Measurements from ENCODE around the gene TBC1D4.
"Not testable (repeated sequence)": the region's sequence is repeated elsewhere in the genome, so short reads cannot be mapped to it uniquely, and the experiment has no call there.

The TBC1D4 gene

DNA sequence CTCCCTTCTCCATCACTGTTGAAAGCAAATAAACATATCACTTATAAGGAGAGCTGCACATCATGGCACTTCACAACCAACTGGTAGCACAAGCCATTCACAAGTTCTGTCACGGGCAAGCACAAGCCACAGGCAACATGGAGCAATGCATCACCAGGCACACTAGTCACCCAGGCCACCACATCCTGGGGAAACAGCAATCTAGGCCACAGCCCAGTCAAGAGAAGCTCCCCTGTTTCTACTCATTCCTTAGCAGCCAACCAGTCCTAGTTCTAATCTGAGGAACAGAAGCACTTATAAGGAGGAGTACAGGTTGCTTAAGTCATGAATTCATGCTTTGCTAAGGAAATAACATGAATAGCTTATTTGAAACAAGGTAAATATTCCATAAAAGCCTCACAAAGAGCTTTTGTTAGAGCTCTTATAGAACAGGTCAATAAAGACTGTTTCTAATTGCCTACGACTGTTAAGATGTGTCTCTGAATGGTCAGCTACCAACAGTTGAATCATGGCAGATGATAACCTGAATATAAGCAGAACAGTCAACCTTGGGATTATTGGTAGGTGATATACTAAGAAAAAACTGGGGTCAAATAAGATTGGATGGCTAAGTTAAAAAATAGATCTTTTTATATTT is 169.0 kb downstream of the TBC1D4 start:
- no peak for FAIRE-seq

DNA sequence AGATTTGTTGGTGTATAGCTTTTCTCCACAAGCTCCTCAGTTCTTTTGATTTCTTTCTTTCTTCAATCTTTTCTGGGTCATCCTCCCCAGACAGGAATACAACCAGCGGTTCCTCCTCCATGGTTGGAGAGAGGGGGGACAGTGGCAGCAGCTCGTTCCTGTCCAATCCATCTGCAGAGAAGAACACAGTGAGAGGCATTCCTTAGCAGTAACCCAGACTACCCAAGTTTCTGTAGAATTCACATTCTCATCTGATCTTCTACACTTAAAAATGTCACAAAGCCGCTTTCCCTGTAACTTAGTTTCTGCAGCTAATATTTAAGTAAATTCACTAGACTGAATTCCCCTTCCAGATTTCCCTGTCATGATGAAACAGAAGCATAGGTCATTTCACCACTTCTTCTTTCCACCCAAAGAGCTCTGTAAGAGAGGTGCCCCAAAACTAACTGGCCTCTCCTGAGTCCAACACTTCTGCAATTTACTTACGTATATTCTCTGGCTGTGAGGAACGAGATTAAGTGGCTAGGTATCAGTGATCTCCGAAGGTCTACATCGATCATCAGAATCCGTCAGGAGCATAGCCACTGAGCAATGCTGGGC is 171.9 kb downstream of the TBC1D4 start:
- no peak for FAIRE-seq

DNA sequence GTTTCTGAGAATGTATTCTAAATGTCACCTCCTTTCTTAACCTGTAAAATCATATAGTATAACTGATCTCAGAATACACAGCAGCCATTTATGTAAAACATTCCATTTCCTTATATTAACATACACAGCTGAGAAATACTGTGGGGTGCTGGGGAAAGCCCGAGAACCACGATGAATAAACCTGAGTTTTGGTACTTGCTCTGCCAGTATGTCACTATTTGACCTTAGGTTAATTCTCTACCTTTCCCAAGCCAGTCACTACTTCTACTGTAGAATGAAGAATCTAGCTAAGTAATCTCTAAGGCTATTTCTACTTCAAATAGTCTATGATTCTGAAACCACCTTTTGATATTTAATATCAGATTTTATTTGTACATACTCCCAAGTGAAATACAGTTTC is 173.7 kb downstream of the TBC1D4 start:
- FAIRE-seq: no peak

DNA sequence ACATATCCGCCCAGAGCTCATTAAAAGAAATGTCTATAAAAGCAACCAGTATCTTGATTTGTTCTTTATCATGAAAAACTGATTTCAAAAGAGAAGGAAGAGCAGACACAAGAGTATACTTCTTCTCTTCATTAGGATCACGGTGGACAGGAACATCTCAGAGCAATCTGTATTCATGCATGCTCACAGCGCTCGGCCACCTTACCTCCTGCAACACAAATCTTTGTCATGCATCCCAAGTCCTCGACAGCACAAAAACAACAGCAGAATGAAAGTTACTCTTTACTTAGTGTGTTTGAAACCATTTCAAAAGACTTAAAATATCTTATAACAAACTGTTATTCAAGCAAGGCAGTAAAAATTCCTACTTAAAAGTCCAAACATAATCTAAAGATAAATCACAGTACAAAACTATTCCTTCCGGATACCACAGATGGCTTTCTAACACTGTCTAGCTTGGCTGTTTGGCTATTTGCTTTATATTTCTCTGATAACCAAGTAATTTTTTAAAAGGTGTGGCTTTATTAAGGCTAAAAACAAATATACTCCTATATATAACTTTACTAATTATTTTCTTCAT is 174.5 kb downstream of the TBC1D4 start:
- FAIRE-seq: no peak

DNA sequence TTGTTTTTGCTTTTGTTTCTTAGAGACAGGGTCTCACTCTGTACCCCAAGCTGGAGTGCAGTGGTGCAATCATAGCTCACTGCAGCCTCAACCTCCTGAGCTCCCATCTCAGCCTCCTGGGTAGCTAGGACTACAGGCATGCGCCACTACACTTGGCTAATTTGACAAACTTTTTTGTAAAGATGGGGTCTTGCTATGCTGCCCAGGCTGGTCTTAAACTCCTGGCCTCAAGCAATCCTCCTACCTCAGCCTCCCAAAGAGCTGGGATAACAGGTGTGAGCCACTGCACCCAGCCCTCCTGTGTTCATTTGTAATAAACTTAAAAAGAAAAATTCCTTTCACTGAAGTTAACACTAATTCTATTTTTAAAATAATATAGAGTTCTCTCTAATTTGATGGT is 175.0 kb downstream of the TBC1D4 start:
- FAIRE-seq: not testable (repeated sequence)

DNA sequence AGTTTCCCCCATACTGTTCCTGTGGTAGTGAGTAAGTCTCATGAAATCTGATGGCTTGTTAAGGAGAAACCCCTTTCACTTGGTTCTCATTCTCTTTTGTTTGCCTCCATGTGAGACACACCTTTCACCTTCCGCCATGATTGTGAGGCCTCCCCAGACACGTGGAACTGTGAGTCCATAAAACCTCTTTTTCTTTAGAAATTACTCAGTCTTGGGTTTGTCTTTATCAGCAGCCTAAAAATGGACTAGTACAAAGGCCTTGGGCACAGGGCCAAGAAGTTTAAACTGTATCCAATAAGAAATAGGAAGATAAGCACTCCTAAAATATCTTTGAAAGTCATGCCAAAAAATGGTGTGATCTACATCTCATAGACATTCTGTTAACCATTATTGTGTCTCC is 176.9 kb downstream of the TBC1D4 start:
- no peak for FAIRE-seq

DNA sequence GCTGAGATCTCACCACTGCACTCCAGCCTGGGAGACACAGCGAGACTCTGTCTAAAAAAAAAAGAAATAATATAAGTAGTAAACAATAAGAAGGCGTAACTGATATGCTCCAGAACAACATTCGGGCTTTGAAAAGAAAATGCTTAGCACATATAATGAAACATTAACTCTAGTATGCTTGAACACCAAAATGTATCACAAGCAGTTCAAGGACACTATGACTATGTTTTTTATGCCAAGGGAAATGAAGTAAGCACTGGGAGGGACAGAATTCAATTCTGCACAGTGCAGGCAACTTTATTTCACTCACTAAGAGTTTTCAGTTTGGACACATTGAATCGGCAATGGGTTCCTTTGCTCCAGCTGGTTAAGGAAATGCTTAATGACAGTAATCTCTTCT is 178.7 kb downstream of the TBC1D4 start:
- FAIRE-seq: no peak

DNA sequence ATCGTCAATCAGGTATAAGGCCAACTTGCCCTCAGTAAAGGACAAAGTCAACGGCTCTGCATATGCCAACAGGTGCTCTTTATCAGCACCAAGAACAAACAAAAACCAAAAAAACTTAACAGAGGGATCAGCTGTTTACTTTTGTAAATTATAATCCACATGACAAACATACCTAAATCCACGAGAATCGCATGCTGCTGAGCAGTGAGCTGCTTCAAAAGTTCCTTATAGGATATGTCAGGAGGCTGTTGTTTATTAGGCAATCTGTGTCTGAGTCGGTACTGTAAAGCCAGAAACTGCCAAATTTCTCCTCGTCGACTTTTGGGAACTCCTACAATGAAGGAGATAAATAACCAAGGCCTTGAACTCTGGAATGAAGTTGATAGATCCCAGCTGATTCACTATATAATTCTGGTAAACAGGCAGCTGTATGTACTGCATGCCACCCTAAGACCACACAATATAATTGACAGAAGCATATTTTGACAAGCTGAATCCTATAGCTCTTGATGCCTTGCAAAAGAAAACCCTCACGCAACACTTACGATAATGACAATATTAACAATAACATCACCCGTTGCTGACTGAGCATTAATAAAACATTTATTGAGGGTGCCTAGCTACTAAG is 179.8 kb downstream of the TBC1D4 start:
- no peak for FAIRE-seq

DNA sequence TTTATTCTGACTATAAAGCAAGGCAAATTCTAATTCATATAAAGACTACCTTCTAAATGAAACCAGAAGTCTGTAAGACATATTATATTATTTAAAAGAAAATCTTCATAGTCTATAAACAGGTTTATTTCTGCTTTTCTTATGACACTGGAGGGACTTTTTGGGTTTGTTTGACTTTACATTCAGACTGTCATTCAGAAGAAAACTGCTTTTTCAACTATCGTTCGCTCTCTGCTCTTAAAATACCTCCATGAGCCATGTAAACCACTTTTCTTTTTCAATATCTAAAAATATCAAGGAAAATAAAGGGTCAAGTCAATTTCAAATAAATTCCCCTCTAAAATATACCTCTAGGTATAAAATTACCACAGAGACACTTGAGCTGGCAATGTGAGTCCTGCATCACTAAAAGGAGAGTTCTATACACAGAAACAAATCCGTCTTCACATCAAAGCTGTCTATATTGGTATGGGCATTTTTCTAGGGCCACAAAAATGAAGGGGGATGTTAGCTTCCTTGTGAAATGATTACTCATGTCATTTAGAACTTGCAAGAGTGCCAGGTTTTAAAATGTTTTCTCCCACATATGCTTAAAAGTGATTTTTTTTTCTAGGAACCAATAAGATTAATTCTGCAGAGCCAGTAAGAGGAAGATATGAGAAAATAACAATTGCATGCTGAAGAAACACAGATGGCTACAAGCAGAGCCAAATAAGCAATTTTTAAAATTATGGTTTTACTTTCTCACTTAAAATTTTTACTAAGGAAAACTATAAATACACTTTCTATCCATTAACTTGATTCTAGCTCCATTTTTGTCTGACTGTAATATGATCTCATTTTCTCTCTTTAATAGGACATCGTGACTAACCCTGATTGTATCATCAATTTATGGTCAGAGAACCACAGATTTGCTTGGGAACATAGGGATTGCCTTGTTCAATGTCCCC is 181.8 kb downstream of the TBC1D4 start:
- no peak for FAIRE-seq

DNA sequence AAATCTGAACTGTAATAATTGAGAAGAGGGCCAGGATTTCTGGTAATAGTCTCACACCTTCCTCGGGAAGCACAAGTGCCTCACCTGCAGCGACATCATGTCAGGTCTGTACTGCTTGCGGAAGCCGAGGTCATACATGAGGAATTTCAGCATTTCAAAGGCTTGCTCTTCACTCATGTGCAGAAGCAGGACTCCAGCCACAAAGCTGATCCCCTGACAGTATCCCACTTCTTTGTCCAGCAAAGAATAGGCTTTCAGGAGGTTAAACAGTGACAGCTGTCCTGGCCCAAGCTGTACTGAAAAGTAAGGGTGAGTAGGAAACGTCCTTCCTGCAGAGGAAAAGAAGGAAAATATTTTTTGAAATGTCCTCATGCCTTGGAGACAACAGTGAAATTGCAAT is 182.7 kb downstream of the TBC1D4 start:
- no peak for FAIRE-seq

DNA sequence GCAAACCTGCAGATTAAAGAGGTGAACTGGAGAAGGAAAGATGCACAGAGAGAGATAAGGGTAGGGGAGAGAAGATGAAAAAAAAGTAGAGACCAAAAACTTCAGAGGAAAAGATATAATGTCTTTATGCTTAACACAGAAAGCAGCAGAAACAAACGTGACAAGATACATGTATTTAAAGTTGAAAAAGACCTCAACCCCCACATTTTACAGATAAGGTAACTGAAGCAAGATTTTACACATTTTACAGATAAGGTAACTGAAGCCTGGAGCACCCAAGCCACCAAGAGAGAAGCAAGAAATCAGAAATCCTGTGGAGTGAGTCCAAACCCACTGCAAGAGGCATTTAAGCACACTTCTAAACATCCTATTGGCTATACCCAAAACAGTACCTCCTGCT is 185.3 kb downstream of the TBC1D4 start:
- no peak for FAIRE-seq

DNA sequence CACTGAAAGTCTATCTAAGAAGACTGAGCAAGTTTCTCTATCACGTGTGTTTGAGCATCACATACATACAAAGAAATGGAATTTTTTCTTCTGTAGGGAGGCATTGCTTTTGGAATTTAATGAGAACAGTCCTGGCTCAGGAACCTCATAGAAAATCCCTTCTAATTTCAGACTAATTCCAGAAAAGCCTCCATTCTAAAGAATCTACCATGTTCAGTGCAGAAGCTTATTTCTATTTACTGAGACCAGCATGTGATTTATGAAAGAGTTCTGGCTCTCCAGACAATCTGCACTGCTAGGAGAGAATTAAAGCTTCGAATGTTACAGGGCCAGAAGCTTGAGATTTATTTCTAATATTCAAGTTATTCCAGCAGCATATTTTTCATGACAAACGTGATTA is 186.8 kb downstream of the TBC1D4 start:
- no peak for FAIRE-seq

DNA sequence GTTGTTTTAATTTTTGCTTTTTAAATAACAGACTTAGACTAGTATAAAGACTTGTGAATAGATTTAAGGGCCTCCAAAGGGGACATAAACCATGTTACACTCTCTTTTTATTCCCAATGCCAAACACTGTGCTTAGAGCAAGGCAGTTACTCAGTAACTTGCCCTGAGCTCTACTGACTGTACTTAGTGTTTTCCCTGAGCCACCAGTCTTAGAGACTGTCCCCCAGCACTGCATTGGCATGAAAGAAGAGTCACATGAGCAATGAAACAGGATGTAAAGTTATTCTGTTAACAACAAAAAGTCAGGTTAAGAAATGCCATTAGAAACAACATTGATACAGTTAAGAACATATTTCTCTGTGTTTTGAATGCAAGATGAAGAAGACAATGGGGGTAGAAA is 187.9 kb downstream of the TBC1D4 start:
- FAIRE-seq: no peak

DNA sequence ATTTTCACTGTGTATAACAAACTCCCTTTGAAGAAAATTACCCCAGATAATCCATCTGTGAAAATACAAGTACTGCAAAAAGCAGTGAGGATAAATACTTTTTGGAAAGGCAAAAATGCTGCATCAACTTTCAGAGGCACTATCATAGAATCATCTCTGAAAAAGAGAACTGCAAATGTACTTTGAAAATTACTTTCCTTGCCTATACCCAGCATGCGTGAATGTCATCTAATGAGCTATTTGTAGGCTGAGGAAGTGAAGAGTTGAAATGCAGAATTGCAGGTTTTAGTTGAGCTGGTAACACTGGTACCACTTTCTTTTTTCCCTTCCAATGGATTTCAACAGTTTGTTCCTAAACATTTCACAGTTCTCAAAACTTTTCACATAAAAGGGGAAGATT is 196.7 kb downstream of the TBC1D4 start:
- no peak for FAIRE-seq

DNA sequence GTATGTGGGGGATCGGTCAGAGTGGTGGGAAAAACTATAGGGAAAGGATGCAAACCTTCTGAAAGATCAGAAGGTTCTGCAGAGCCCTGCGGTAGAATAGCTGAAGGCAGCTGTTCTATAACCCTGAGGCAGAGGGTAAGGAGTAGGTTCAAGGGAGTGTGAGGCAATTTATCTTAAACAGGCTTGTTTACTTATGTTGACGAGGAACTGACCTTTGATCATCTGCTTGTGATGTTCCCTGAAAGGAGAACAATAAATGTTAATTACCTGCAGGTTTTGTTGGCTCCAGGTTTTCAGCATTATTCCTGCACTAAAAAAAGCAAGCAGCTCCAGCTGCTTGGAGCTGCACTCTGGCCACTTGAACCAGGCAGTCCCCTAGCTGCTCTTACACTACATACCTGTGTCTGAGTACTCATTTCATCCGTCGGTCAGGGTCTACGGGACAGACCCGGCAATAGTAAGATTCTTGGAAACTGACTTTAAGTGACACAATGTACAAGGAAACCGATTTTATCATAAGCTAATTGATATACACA is 202.1 kb downstream of the TBC1D4 start:
- FAIRE-seq: no peak

DNA sequence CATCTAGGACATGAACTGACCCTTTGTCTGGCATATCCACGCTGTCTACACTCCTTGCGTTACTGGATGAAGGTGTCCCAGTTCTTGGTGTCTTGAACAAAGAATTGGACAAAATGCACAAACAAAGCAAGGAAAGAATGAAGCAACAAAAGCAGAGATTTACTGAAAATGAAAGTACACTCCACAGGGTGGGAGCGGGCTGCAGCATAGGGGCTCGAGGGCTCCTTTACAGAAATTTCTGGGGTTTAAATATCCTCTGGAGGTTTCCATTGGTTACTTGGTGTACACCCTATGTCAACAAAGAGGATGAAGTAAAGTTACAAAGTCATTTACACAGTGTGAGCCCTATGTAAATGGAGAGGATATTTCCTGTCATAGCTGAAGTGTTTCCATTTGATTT is 208.3 kb downstream of the TBC1D4 start:
- FAIRE-seq: not testable (repeated sequence)

DNA sequence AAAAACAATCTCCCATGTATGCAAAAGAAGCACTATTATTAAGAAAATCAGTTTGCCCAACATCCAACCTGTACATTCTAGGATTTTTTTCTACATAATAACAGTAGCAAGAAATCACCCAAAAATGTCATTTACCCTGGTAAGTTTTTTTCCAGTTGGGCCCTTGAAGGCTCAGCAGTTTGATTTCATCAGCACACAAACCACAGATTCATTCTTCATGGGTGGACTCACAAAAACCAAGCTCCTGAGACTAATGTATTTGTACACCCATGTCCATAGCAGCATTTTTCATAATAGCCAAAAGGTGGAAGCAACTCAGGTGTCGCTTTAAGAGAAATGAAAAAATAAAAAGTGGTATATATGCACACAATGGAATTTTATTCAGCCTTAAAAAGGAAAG is 210.1 kb downstream of the TBC1D4 start:
- FAIRE-seq: no peak

DNA sequence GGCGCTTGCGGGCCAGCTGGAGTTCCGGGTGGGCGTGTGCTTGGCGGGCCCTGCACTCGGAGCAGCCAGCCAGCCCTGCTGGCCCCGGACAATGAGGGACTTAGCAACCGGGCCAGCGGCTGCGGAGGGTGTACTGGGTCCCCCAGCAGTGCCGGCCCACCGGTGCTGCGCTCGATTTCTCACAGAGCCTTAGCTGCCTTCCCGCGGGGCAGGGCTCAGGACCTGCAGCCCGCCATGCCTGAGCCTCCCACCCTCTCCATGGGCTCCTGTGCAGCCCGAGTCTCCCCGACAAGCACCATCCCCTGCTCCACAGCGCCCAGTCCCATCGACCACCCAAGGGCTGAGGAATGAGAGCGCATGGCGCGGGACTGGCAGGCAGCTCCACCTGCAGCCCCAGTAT is 213.5 kb downstream of the TBC1D4 start:
- FAIRE-seq: not testable (repeated sequence)

DNA sequence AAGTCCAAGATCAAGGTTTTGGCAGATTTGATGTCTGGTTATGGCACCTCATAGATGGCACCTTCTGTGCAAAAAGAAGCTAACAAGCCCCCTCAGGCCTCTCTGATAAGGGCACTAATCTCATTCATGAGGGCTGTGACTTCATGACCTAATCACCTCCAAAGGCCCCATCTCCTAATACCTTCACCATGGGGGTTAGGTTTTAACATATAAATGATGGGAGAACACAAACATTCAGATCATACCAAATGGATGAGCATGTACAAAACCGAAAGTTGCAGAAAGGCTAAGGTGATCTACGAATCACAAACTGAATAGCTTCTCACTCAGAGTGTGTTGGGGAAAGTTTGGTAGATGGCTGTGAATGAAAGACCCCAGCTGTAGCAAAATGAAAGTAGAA is 217.4 kb downstream of the TBC1D4 start:
- no peak for FAIRE-seq

DNA sequence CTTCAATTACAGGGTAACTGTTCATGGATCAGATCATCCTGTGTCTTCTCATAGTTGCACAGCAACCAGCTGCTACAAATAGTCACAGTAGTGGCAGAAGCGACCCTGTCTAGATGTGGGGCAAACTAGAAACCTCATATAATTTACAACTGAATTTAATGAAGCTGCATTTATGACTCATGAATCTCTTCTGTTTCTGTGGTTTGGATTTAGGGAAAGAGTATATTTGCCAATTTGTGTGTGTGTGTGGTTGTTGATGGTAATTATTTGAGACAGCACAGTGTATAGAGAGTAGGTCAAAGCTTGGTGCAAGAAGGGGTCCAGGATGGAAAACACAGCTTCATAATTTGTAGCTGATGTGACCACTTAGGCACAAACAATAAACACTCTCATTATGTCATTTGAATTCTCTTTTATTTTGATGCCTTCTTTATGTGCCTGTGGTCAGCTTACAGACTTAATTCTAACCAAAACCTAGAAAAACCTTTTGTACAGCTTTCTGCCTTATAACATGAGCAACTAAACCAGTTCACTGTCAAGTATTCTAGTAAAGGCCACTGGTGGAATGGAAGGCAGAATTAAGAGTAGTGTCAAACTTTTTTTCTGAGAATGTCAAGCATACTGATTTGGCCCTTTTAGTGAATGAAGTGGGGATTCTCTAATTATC is 218.1 kb downstream of the TBC1D4 start:
- FAIRE-seq: no peak

DNA sequence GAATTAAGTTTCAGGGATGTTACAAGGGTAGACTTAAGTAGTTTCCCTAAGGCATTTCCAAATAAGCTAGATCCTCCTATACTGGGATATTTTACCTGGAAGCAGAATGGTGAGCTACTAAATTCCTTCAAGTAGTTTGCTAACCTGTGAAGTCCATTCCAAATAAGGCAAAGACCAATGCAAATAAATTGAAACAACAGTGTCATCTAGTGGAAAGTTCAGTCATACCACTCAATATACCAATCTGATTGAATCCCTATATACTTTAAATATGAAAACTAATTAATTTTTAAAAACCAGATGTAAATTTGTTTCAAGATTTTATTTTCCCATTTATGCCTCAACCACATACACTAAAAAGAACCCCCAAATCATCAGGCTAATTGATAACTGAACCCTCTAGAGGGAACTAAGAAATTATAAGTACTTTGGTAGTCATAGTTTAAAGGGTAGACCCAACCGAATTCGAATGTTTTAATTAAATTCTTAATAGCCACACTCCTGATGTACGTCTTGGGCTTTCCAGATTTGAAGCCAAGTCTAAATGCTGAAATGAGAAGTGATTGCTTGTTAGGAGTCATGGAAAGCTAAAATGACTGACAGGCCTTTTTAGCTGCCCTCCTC is 223.7 kb downstream of the TBC1D4 start:
- FAIRE-seq: peak; percentile 74

DNA sequence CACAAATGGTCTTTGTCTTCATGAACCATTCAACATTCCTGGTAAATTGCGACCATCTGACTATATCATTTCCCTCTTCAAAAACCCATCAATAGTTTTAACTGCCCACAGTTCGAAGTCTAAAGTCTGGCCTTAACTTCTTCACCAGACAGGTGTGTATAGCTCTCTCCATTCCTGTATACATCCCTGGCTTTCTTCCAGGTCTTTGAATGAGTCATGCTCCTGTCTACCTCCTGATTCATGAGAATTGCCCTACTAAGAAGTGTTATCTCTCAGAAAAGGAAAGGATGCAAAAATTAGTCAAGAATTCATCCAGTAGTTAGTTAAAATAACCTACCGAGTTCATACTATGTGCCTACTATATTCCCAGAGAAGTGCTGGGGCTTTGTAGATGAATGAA is 225.0 kb downstream of the TBC1D4 start:
- FAIRE-seq: no peak
